ENCODE results near the gene GNAT2.

GRCh38 chr1:109573785-109574184 lies 45.6 kb downstream of the GNAT2 start:
- TF ChIP-seq CTCF (IDR thresholded peaks at IDR 0.05; ENCODE audit: low read depth, low read length, poor library complexity, severe bottlenecking) (no peak), EZH2phosphoT487 (IDR thresholded peaks at IDR 0.05; ENCODE audit: borderline replicate concordance, low read length) (no peak)
